CD14-positive monocyte (primary cell): ENCODE results near the gene SSNA1. TPM values are rescaled to one million over a fixed set of nuclear protein-coding genes. Genes with fewer than 3 reads are reported as not detected.
A peak's percentile ranks its signal among the peaks of the same experiment; 100 is the strongest.

ENCODE experiments used
- DNase-seq, 3 donors: peaks; one replicate each; pipeline ENCODE4 v3.0.0-alpha.2; 2011 to 2022
- H2AFZ ChIP-seq: 2 replicates; pipeline ENCODE4 v1.6.0; 2012; ENCODE audit warnings: mild to moderate bottlenecking, low read depth, low read length, inconsistent platforms; ENCODE audit not compliant: insufficient read depth, poor library complexity, severe bottlenecking
- H3K27ac ChIP-seq, 2 donors: 1 replicate in 1 of 2; 2 replicates in 1 of 2; pipeline ENCODE4 v1.5.1; 2012 to 2013; ENCODE audit warnings: low read length in 2 of 2, control low read depth in 1 of 2, inconsistent platforms in 1 of 2, low read depth in 1 of 2, mild to moderate bottlenecking in 1 of 2
- H3K27me3 ChIP-seq, 2 donors: one replicate each; pipeline versions ENCODE4 v1.6.0 to v1.6.1; 2011 to 2013; ENCODE audit warnings: low read length in 2 of 2; ENCODE audit not compliant: control insufficient read depth in 2 of 2, insufficient read depth in 2 of 2
- H3K36me3 ChIP-seq, 2 donors: replicated peaks in 1 of 2; 1 replicate in 1 of 2; 2 replicates in 1 of 2; pipeline versions ENCODE4 v1.5.1 to v1.6.1; 2012 to 2013; ENCODE audit warnings: low read length in 2 of 2, control low read depth in 1 of 2, inconsistent platforms in 1 of 2, mild to moderate bottlenecking in 1 of 2; ENCODE audit not compliant: insufficient read depth in 2 of 2, control insufficient read depth in 1 of 2
- H3K4me1 ChIP-seq, 2 donors: 1 replicate in 1 of 2; 2 replicates in 1 of 2; pipeline versions ENCODE4 v1.5.1 to v1.6.1; 2012 to 2013; ENCODE audit warnings: low read length in 2 of 2, control low read depth in 1 of 2, inconsistent platforms in 1 of 2, mild to moderate bottlenecking in 1 of 2, moderate library complexity in 1 of 2; ENCODE audit not compliant: insufficient read depth in 2 of 2, control insufficient read depth in 1 of 2
- H3K4me2 ChIP-seq: replicated peaks from 2 replicates; pipeline ENCODE3; 2012; ENCODE audit warnings: low read length, moderate library complexity, mild to moderate bottlenecking; ENCODE audit not compliant: poor library complexity, severe bottlenecking; ENCODE audit errors: extremely low read depth
- H3K4me3 ChIP-seq, 3 experiments: fragments of 200-600 bp in 1 of 3; sonication (generic) in 1 of 3; replicated peaks in 1 of 3; 1 replicate in 2 of 3; 2 replicates in 1 of 3; pipeline ENCODE4 v1.5.1; 2011 to 2013; ENCODE audit warnings: low read length in 3 of 3, mild to moderate bottlenecking in 3 of 3, control low read depth in 2 of 3, low read depth in 2 of 3, inconsistent platforms in 1 of 3, moderate library complexity in 1 of 3
- H3K79me2 ChIP-seq: 2 replicates; pipeline ENCODE4 v1.6.0; 2012; ENCODE audit warnings: mild to moderate bottlenecking, control low read depth, inconsistent platforms, low read length, moderate library complexity; ENCODE audit not compliant: insufficient read depth
- H3K9ac ChIP-seq: 2 replicates; pipeline ENCODE4 v1.6.0; 2017; ENCODE audit warnings: low read length, mild to moderate bottlenecking; ENCODE audit not compliant: insufficient read depth, poor library complexity, severe bottlenecking
- H3K9me3 ChIP-seq, 2 donors: replicated peaks in 1 of 2; 1 replicate in 1 of 2; 2 replicates in 1 of 2; pipeline versions ENCODE4 v1.5.1 to v1.6.1; 2012 to 2013; ENCODE audit warnings: low read length in 2 of 2, control low read depth in 1 of 2; ENCODE audit not compliant: control insufficient read depth in 1 of 2, insufficient read depth in 1 of 2
- H4K20me1 ChIP-seq: 2 replicates; pipeline ENCODE4 v1.6.0; 2012; ENCODE audit warnings: mild to moderate bottlenecking, low read length, control low read depth, moderate library complexity; ENCODE audit not compliant: insufficient read depth
- H3K27ac Mint-ChIP-seq, 7 donors: one replicate each; pipeline ENCODE4 v1.8.0; 2020; ENCODE audit warnings: mild to moderate bottlenecking in 7 of 7, mixed read lengths in 7 of 7, moderate library complexity in 6 of 7, inconsistent platforms in 2 of 7
- H3K27me3 Mint-ChIP-seq, 3 donors: one replicate each; pipeline ENCODE4 v1.8.0; 2021 to 2022; ENCODE audit warnings: low read depth in 3 of 3, mild to moderate bottlenecking in 3 of 3, mixed read lengths in 3 of 3, moderate library complexity in 3 of 3, inconsistent platforms in 1 of 3
- H3K36me3 Mint-ChIP-seq, 2 donors: one replicate each; pipeline ENCODE4 v1.8.0; 2020; ENCODE audit warnings: mixed read lengths in 2 of 2, inconsistent platforms in 1 of 2, mild to moderate bottlenecking in 1 of 2
- H3K4me1 Mint-ChIP-seq: one replicate; pipeline ENCODE4 v1.8.0; 2020; ENCODE audit warnings: mild to moderate bottlenecking, mixed read lengths
- H3K4me3 Mint-ChIP-seq, 2 donors: one replicate each; pipeline ENCODE4 v1.8.0; 2020; ENCODE audit warnings: mild to moderate bottlenecking in 2 of 2, mixed read lengths in 2 of 2, moderate library complexity in 1 of 2
- H3K9me3 Mint-ChIP-seq, 7 donors: one replicate each; pipeline ENCODE4 v1.8.0; 2020 to 2022; ENCODE audit warnings: mixed read lengths in 7 of 7, mild to moderate bottlenecking in 6 of 7, moderate library complexity in 6 of 7, inconsistent platforms in 2 of 7
- CTCF ChIP-seq: fragments of 200-600 bp; IDR thresholded peaks from one replicate; pipeline ENCODE4 v1.8.0; 2022; ENCODE audit warnings: antibody characterized with exemption, mild to moderate bottlenecking
- WGBS: methylation state at CpG from one replicate; pipeline ENCODE4 v1.1.5; 2013; ENCODE audit warnings: missing lambda C conversion rate; ENCODE audit not compliant: insufficient coverage; 5-methylcytosine and 5-hydroxymethylcytosine counted together
- intact Hi-C, 2 donors: fragments of 100-400 bp; cut with micrococcal nuclease; formaldehyde crosslinking; loops; one replicate each; pipeline versions ENCODE4 v1.15.0 to v1.15.1; 2023
- polyA plus RNA-seq, 3 donors: library from polyadenylated mRNA; depleted of rRNA in 1 of 3; unstranded in 2 of 3; stranded (reverse) in 1 of 3; fragments of 300-500 nt in 2 of 3; fragments of >200 nt in 1 of 3; fragmentation: Illumina TruSeq in 2 of 3; gene quantifications; 1 replicate in 2 of 3; 2 replicates in 1 of 3; pipeline ENCODE4 v1.2.3, GENCODE V29; 2012 to 2021

The SSNA1 gene
- polyA plus RNA-seq, 3 donors = 87.0 to 118 (median 98.3) TPM

- Histone ChIP-seq H2AFZ (no peak within 1 kb of the TSS), H3K9me3 (no peaks in the 10 kb centered on the region), H4K20me1 (no peaks in the 10 kb centered on the region), H3K79me2 (no peaks in the 10 kb centered on the region), H3K27ac (no peak within 1 kb of the TSS), H3K4me3 (no peak within 1 kb of the TSS), H3K4me2 (no peak within 1 kb of the TSS), H3K36me3 (no peaks in the 10 kb centered on the region), H3K27me3 (peaks cover 0 to 11% of the 10 kb centered on the region in 2 donors), H3K4me1 (peaks cover 24 to 28% of the 10 kb centered on the region in 2 donors), H3K9ac (no peak within 1 kb of the TSS)
- H3K27me3 Mint-ChIP-seq = peaks cover 4 to 34% (median 5%) of the 10 kb centered on the region in 3 donors
- no peaks in the 10 kb centered on the region for H3K36me3 Mint-ChIP-seq
- H3K9me3 Mint-ChIP-seq = peaks cover 0 to 4% (median 0%) of the 10 kb centered on the region in 7 donors
- intact Hi-C loops = loop anchor here in 1 of 2 donors (5.0 kb wide), 1 partner anchor 110 kb away; no protein-coding TSS in a partner anchor
- H3K4me3 Mint-ChIP-seq = peak within 1 kb of the TSS in 1 of 2 donors; percentile 60
- WGBS = 37% methylated on average over 24 of the region's 25 CpGs
- peak within 1 kb of the TSS in 2 of 7 donors; percentile 41 to 64 for H3K27ac Mint-ChIP-seq
- H3K4me1 Mint-ChIP-seq = peaks cover 20% of the 10 kb centered on the region
- DNase-seq = peak; percentile 54 to 68 (median 62)
- TF ChIP-seq CTCF = peak; percentile 87
Observed at GRCh38 chr9:137227054-137227852, 38.8 kb downstream of the SSNA1 start, which contains the start of gene RNF224. Gene RNF224, plus strand, starts transcription at chr9:137227502. Its CDS starts 834 bp downstream, at chr9:137228336.

- Mint-ChIP-seq H3K4me3 (peak overlapping the region in 1 of 2 donors; percentile 60), H3K4me1 (peaks cover 17% of the 10 kb centered on the region), H3K27ac (no peak overlapping the region), H3K27me3 (peaks cover 2 to 34% (median 5%) of the 10 kb centered on the region in 3 donors), H3K9me3 (peaks cover 0 to 4% (median 0%) of the 10 kb centered on the region in 7 donors), H3K36me3 (no peaks in the 10 kb centered on the region)
- no peaks in the 10 kb centered on the region for H3K9me3 ChIP-seq
- H3K4me2 ChIP-seq = no peak overlapping the region
- H3K27ac ChIP-seq = no peak overlapping the region
- intact Hi-C loops = loop anchor here in 1 of 2 donors (5.0 kb wide), 1 partner anchor 111 kb away; no protein-coding TSS in a partner anchor
- no peak overlapping the region for H3K4me3 ChIP-seq
- no peaks in the 10 kb centered on the region for H3K36me3 ChIP-seq
- TF ChIP-seq CTCF = no peak
- no peak overlapping the region for H2AFZ ChIP-seq
- no peak overlapping the region for H3K9ac ChIP-seq
- peaks cover 17 to 20% of the 10 kb centered on the region in 2 donors for H3K4me1 ChIP-seq
- peaks cover 0 to 9% of the 10 kb centered on the region in 2 donors for H3K27me3 ChIP-seq
- WGBS = 39% methylated on average over 10 of the region's 18 CpGs
- no peaks in the 10 kb centered on the region for H4K20me1 ChIP-seq
- H3K79me2 ChIP-seq = no peaks in the 10 kb centered on the region
- no peak for DNase-seq
Observed at GRCh38 chr9:137227853-137228505, 39.5 kb downstream of the SSNA1 start.
